Endothelial cell of umbilical vein (primary cell): ENCODE data around the gene CMTM8.
"Not testable (repeated sequence)": the region's sequence is repeated elsewhere in the genome, so short reads cannot be mapped to it uniquely, and the experiment has no call there.

Experiments
- CTCF ChIP-seq, 2 donors: IDR thresholded peaks; 1 replicate in 1 of 2; 2 replicates in 1 of 2; pipeline ENCODE4 v1.5.1; 2011; ENCODE audit warnings: low read length in 2 of 2, mild to moderate bottlenecking in 2 of 2, moderate library complexity in 2 of 2, control low read depth in 1 of 2, inconsistent platforms in 1 of 2, low read depth in 1 of 2; ENCODE audit not compliant: insufficient read depth in 1 of 2; ENCODE audit errors: extremely low read depth in 1 of 2
- EZH2 ChIP-seq: IDR thresholded peaks from 2 replicates; pipeline ENCODE4 v1.6.1; 2012; ENCODE audit warnings: borderline replicate concordance, low read depth, mild to moderate bottlenecking, moderate library complexity, low read length, inconsistent platforms; ENCODE audit not compliant: severe bottlenecking
- FOS ChIP-seq: IDR thresholded peaks from 2 replicates; pipeline ENCODE4 v1.6.1; 2011; ENCODE audit warnings: mild to moderate bottlenecking, low read length, moderate library complexity, borderline replicate concordance; ENCODE audit not compliant: insufficient read depth
- JUN ChIP-seq: IDR thresholded peaks from 2 replicates; pipeline ENCODE4 v1.6.1; 2011; ENCODE audit warnings: borderline replicate concordance, low read depth; ENCODE audit not compliant: insufficient read length, insufficient read depth
- MAX ChIP-seq: IDR thresholded peaks from 2 replicates; pipeline ENCODE4 v1.6.1; 2011; ENCODE audit not compliant: insufficient read depth, insufficient read length
- MYC ChIP-seq: IDR thresholded peaks from one replicate; pipeline ENCODE4 v1.6.1; 2011; ENCODE audit warnings: mild to moderate bottlenecking, low read depth, low read length
- POLR2A ChIP-seq: IDR thresholded peaks from 2 replicates; pipeline ENCODE4 v1.6.1; 2012; ENCODE audit warnings: low read depth, mild to moderate bottlenecking, control low read depth, low read length
- POLR2AphosphoS5 ChIP-seq: IDR thresholded peaks from 2 replicates; pipeline ENCODE4 v1.6.1; 2012; ENCODE audit warnings: low read depth, mild to moderate bottlenecking, control low read depth, low read length, moderate library complexity; ENCODE audit not compliant: insufficient read depth

GRCh38 chr3:32389577-32389976 lies 151.1 kb downstream of the CMTM8 start:
- TF ChIP-seq POLR2A; CTCF (IDR thresholded peaks at IDR 0.05; ENCODE audit: extremely low read depth in 1 of 2, insufficient read depth in 1 of 2, low read depth in 1 of 2, low read length in 2 of 2); MYC; MAX; EZH2; POLR2AphosphoS5; JUN; FOS: not testable (repeated sequence)
